Liver (tissue), 9 donors: Measurements from ENCODE around the gene TSHR. TPM values are rescaled to one million over a fixed set of nuclear protein-coding genes. Genes with fewer than 3 reads are reported as not detected.

Experiments
- DNase-seq: peaks from one replicate; pipeline ENCODE4 v3.0.0-alpha.2; 2017; ENCODE audit warnings: low spot score
- H3K27ac ChIP-seq, 2 donors: one replicate each; pipeline ENCODE4 v1.7.0; 2013; ENCODE audit warnings: inconsistent platforms in 2 of 2, low read length in 2 of 2, control low read depth in 1 of 2, low read depth in 1 of 2, mild to moderate bottlenecking in 1 of 2
- H3K27me3 ChIP-seq, 4 donors: one replicate each; pipeline versions ENCODE4 v1.6.1 to v1.7.0; 2013; ENCODE audit warnings: low read length in 3 of 4, inconsistent platforms in 1 of 4, mild to moderate bottlenecking in 1 of 4, moderate library complexity in 1 of 4; ENCODE audit not compliant: control insufficient read depth in 4 of 4, insufficient read depth in 4 of 4
- H3K36me3 ChIP-seq, 4 donors: one replicate each; pipeline versions ENCODE4 v1.6.1 to v1.7.0; 2013; ENCODE audit warnings: low read length in 3 of 4, mild to moderate bottlenecking in 3 of 4, low read depth in 1 of 4, moderate library complexity in 1 of 4; ENCODE audit not compliant: control insufficient read depth in 4 of 4, insufficient read depth in 3 of 4
- H3K4me1 ChIP-seq, 4 donors: one replicate each; pipeline versions ENCODE4 v1.6.1 to v1.7.0; 2013; ENCODE audit warnings: low read length in 3 of 4, mild to moderate bottlenecking in 3 of 4, moderate library complexity in 1 of 4; ENCODE audit not compliant: control insufficient read depth in 4 of 4, insufficient read depth in 4 of 4
- H3K4me3 ChIP-seq, 3 donors: one replicate each; pipeline versions ENCODE4 v1.6.1 to v1.7.0; 2013; ENCODE audit warnings: low read length in 3 of 3, control low read depth in 1 of 3, low read depth in 1 of 3, mild to moderate bottlenecking in 1 of 3
- H3K9ac ChIP-seq, 2 donors: one replicate each; pipeline ENCODE4 v1.7.0; 2013; ENCODE audit warnings: low read length in 2 of 2, mild to moderate bottlenecking in 2 of 2, moderate library complexity in 2 of 2, control low read depth in 1 of 2, low read depth in 1 of 2
- H3K9me3 ChIP-seq, 4 donors: one replicate each; pipeline versions ENCODE4 v1.6.1 to v1.7.0; 2013; ENCODE audit warnings: low read length in 3 of 4; ENCODE audit not compliant: control insufficient read depth in 4 of 4
- ATF3 ChIP-seq: IDR thresholded peaks from 2 replicates; pipeline ENCODE4 v1.6.1; 2016; ENCODE audit warnings: antibody characterized with exemption
- EGR1 ChIP-seq, 2 donors: IDR thresholded peaks; 2 replicates each; pipeline ENCODE4 v1.6.1; 2016 to 2018; ENCODE audit warnings: antibody characterized with exemption in 2 of 2, low read depth in 2 of 2
- FOXA1 ChIP-seq: IDR thresholded peaks from 2 replicates; pipeline ENCODE4 v1.6.1; 2016; ENCODE audit warnings: antibody characterized with exemption
- FOXA2 ChIP-seq: IDR thresholded peaks from 2 replicates; pipeline ENCODE4 v1.6.1; 2016; ENCODE audit warnings: antibody characterized with exemption
- GABPA ChIP-seq, 2 donors: IDR thresholded peaks in 1 of 2; conservative IDR thresholded peaks in 1 of 2; 2 replicates each; pipeline ENCODE4 v1.6.1; 2016; ENCODE audit warnings: antibody characterized with exemption in 2 of 2, mild to moderate bottlenecking in 1 of 2, moderate library complexity in 1 of 2
- HNF4A ChIP-seq, 2 donors: conservative IDR thresholded peaks; 2 replicates each; pipeline ENCODE4 v1.6.1; 2016; ENCODE audit warnings: antibody characterized with exemption in 2 of 2, mild to moderate bottlenecking in 2 of 2
- HNF4G ChIP-seq: IDR thresholded peaks from 2 replicates; pipeline ENCODE4 v1.6.1; 2016; ENCODE audit warnings: antibody characterized with exemption
- JUND ChIP-seq, 2 donors: IDR thresholded peaks; 2 replicates each; pipeline ENCODE4 v1.6.1; 2016; ENCODE audit warnings: antibody characterized with exemption in 2 of 2
- NR2F2 ChIP-seq: IDR thresholded peaks from 2 replicates; pipeline ENCODE4 v1.6.1; 2016; ENCODE audit warnings: antibody characterized with exemption
- RAD21 ChIP-seq, 2 donors: IDR thresholded peaks; 2 replicates each; pipeline ENCODE4 v1.6.1; 2016; ENCODE audit warnings: antibody characterized with exemption in 2 of 2, mild to moderate bottlenecking in 2 of 2
- REST ChIP-seq: IDR thresholded peaks from 2 replicates; pipeline ENCODE4 v1.6.1; 2016; ENCODE audit warnings: antibody characterized with exemption, mild to moderate bottlenecking
- RXRA ChIP-seq, 2 donors: IDR thresholded peaks; 2 replicates each; pipeline ENCODE4 v1.6.1; 2017 to 2018; ENCODE audit warnings: antibody characterized with exemption in 2 of 2, mild to moderate bottlenecking in 1 of 2
- SP1 ChIP-seq: IDR thresholded peaks from 2 replicates; pipeline ENCODE4 v1.6.1; 2018; ENCODE audit warnings: antibody characterized with exemption, mild to moderate bottlenecking
- TAF1 ChIP-seq: conservative IDR thresholded peaks from 2 replicates; pipeline ENCODE4 v1.6.1; 2016; ENCODE audit warnings: antibody characterized with exemption, mild to moderate bottlenecking
- YY1 ChIP-seq: IDR thresholded peaks from 2 replicates; pipeline ENCODE4 v1.6.1; 2016; ENCODE audit warnings: antibody characterized with exemption, mild to moderate bottlenecking
- ZBTB33 ChIP-seq: IDR thresholded peaks from 2 replicates; pipeline ENCODE4 v1.6.1; 2016; ENCODE audit warnings: antibody characterized with exemption
- WGBS: extraction: QIAGEN DNeasy Blood & Tissue Kit; methylation state at CpG from one replicate; pipeline ENCODE4 v1.1.7; 2013; 5-methylcytosine and 5-hydroxymethylcytosine counted together
- polyA plus RNA-seq, 2 donors: library from polyadenylated mRNA; stranded (reverse) in 1 of 2; unstranded in 1 of 2; fragments of 200-250 nt in 1 of 2; fragments of >200 nt in 1 of 2; fragmentation: Nextera tagmentation in 1 of 2; extraction: Ambion mirVana in 1 of 2; gene quantifications; one replicate each; pipeline versions ENCODE4 v1.2.1 to v1.2.3, GENCODE V29; 2013 to 2015
- total RNA-seq, 2 donors: library from RNA; depleted of rRNA; stranded (reverse); fragments of >200 nt; gene quantifications; one replicate each; pipeline ENCODE4 v1.2.3, GENCODE V29; 2014
- TF ChIP-seq, protein P1 (sequence below): fragments of 150-350 bp; IDR thresholded peaks from 2 replicates; pipeline ENCODE4 v1.5.1; 2017; ENCODE audit warnings: improper control_type of control experiment, low read depth, low read length; ENCODE audit not compliant: missing input control
- TF ChIP-seq, protein P2 (sequence below): IDR thresholded peaks from 2 replicates; pipeline ENCODE4 v1.6.1; 2016; ENCODE audit warnings: antibody characterized with exemption
- donor health status: healthy.
- donor health status: healthy.
- donor health status: healthy.
- donor health status: healthy.
- donor health status: healthy.

Gene TSHR
- total and polyA plus RNA-seq, 4 donors = 0.08 to 3.2 TPM; not detected in 2

DNA sequence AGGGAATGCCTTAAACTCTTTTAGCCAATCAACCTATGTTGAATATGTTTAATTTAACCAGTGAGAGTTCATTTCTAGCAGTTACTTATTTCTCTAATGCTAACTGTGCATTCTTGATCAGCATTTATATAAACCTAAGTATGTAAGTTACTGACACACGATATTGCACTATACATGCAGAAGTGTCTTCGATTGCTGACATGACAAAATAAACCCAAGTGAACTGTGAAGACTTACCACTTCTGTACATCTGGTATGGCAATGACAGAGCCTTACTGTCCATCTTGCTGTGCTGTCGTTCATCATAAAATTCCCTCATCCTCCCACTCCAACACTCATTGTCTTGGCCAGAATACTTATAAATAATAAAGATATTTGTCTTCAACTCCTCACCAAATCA, 131.8 kb downstream of the TSHR start:
- H3K4me1 ChIP-seq = no peaks in the 10 kb centered on the region
- no peak for DNase-seq
- H3K4me3 ChIP-seq = no peak overlapping the region
- no peaks in the 10 kb centered on the region for H3K9me3 ChIP-seq
- H3K9ac ChIP-seq = no peak overlapping the region
- H3K27me3 ChIP-seq = no peaks in the 10 kb centered on the region
- peaks cover 0 to 10% (median 4%) of the 10 kb centered on the region in 4 donors for H3K36me3 ChIP-seq
- WGBS = 96% methylated on average over 3 of the region's 3 CpGs
- no peak overlapping the region for H3K27ac ChIP-seq
- TF ChIP-seq NR2F2 (no peak), HNF4A (conservative IDR thresholded peaks at IDR 0.05) (no peak), HNF4G (no peak), RAD21 (IDR thresholded peaks at IDR 0.05) (no peak), GABPA (IDR thresholded peaks at IDR 0.05 in 1 of 2, conservative IDR thresholded peaks at IDR 0.05 in 1 of 2) (no peak), FOXA2 (no peak), JUND (IDR thresholded peaks at IDR 0.05) (no peak), REST (no peak), YY1 (no peak), ATF3 (no peak), EGR1 (IDR thresholded peaks at IDR 0.05; ENCODE audit: low read depth in 2 of 2) (no peak), SP1 (no peak), ZBTB33 (no peak), FOXA1 (no peak), RXRA (IDR thresholded peaks at IDR 0.05) (no peak), TAF1 (no peak)
- TF ChIP-seq, protein P1, sequence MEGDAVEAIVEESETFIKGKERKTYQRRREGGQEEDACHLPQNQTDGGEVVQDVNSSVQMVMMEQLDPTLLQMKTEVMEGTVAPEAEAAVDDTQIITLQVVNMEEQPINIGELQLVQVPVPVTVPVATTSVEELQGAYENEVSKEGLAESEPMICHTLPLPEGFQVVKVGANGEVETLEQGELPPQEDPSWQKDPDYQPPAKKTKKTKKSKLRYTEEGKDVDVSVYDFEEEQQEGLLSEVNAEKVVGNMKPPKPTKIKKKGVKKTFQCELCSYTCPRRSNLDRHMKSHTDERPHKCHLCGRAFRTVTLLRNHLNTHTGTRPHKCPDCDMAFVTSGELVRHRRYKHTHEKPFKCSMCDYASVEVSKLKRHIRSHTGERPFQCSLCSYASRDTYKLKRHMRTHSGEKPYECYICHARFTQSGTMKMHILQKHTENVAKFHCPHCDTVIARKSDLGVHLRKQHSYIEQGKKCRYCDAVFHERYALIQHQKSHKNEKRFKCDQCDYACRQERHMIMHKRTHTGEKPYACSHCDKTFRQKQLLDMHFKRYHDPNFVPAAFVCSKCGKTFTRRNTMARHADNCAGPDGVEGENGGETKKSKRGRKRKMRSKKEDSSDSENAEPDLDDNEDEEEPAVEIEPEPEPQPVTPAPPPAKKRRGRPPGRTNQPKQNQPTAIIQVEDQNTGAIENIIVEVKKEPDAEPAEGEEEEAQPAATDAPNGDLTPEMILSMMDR = no peak
- TF ChIP-seq, protein P2, sequence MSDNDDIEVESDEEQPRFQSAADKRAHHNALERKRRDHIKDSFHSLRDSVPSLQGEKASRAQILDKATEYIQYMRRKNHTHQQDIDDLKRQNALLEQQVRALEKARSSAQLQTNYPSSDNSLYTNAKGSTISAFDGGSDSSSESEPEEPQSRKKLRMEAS = no peak
